ENCODE measurements around the gene RNF167.

- no peak for TF ChIP-seq CTCF (IDR thresholded peaks at IDR 0.05)
- TF ChIP-seq POLR2A (IDR thresholded peaks at IDR 0.05): no peak
These were observed 40.5 kb upstream of the RNF167 start, which contains the start of gene C17orf107 for GRCh38 chr17:4899341-4900230.

All from lower leg skin (tissue), 3 donors.